Common myeloid progenitor, CD34-positive (primary cell): ENCODE measurements around the gene UBE2H.

ENCODE experiments used
- CTCF ChIA-PET: fragments of 350-600 bp; sonication (Branson Sonifier 250); formaldehyde crosslinking; loops from one replicate; lab custom pipeline; 2021; ENCODE audit warnings: antibody characterized with exemption; lab: Charles Lee
- POLR2A ChIA-PET: fragments of 350-600 bp; sonication (Branson Sonifier 250); formaldehyde crosslinking; loops from one replicate; lab custom pipeline; 2021; ENCODE audit warnings: antibody characterized with exemption; lab: Charles Lee
- DNase-seq, 3 donors: peaks; one replicate each; pipeline versions ENCODE4 v3.0.0 to v3.0.0-alpha.2; 2013
- H3K27ac ChIP-seq, 2 experiments: 1 replicate in 1 of 2; 2 replicates in 1 of 2; pipeline ENCODE4 v1.7.0; 2013; ENCODE audit warnings: inconsistent platforms in 2 of 2, low read length in 2 of 2, mild to moderate bottlenecking in 2 of 2, low read depth in 1 of 2, moderate library complexity in 1 of 2; ENCODE audit not compliant: severe bottlenecking in 2 of 2, insufficient read depth in 1 of 2, poor library complexity in 1 of 2
- H3K27me3 ChIP-seq, 5 experiments: replicated peaks in 2 of 5; 1 replicate in 3 of 5; 2 replicates in 2 of 5; pipeline versions ENCODE4 v1.6.1 to v1.7.0; 2013; ENCODE audit warnings: low read length in 4 of 5, mild to moderate bottlenecking in 2 of 5, moderate library complexity in 2 of 5, inconsistent platforms in 1 of 5; ENCODE audit not compliant: insufficient read depth in 5 of 5, control insufficient read depth in 4 of 5
- H3K36me3 ChIP-seq, 4 experiments: 1 replicate in 2 of 4; 2 replicates in 2 of 4; pipeline versions ENCODE4 v1.6.1 to v1.7.0; 2013; ENCODE audit warnings: low read length in 3 of 4, control low read depth in 1 of 4, mild to moderate bottlenecking in 1 of 4; ENCODE audit not compliant: control insufficient read depth in 4 of 4, insufficient read depth in 4 of 4
- H3K4me1 ChIP-seq, 4 experiments: 1 replicate in 3 of 4; 2 replicates in 1 of 4; pipeline versions ENCODE4 v1.6.1 to v1.7.1; 2013; ENCODE audit warnings: low read length in 3 of 4, mild to moderate bottlenecking in 3 of 4, control low read depth in 1 of 4, inconsistent platforms in 1 of 4, moderate library complexity in 1 of 4; ENCODE audit not compliant: control insufficient read depth in 4 of 4, insufficient read depth in 4 of 4; ENCODE audit errors: control extremely low read depth in 1 of 4
- H3K4me3 ChIP-seq, 7 experiments: 1 replicate in 4 of 7; 2 replicates in 3 of 7; pipeline versions ENCODE4 v1.5.1 to v1.7.0; 2013; ENCODE audit warnings: mild to moderate bottlenecking in 7 of 7, low read length in 6 of 7, moderate library complexity in 6 of 7, inconsistent platforms in 2 of 7, low read depth in 2 of 7, control low read depth in 1 of 7; ENCODE audit not compliant: insufficient read depth in 4 of 7, control insufficient read depth in 1 of 7; ENCODE audit errors: extremely low read depth in 1 of 7
- H3K9me3 ChIP-seq, 5 experiments: 1 replicate in 4 of 5; 2 replicates in 1 of 5; pipeline versions ENCODE4 v1.6.1 to v1.7.1; 2013; ENCODE audit warnings: low read length in 4 of 5, mild to moderate bottlenecking in 2 of 5, inconsistent platforms in 1 of 5, low read depth in 1 of 5, moderate library complexity in 1 of 5; ENCODE audit not compliant: control insufficient read depth in 4 of 5, insufficient read depth in 2 of 5; ENCODE audit errors: control extremely low read depth in 1 of 5
- WGBS: methylation state at CpG from one replicate; pipeline ENCODE4 v1.1.5; 2013; ENCODE audit not compliant: insufficient coverage; 5-methylcytosine and 5-hydroxymethylcytosine counted together

The UBE2H gene

GRCh38 chr7:129845178-129845971 is 107.4 kb downstream of the UBE2H start:
- Histone ChIP-seq H3K27ac (no peak overlapping the region), H3K9me3 (no peaks in the 10 kb centered on the region), H3K4me1 (peaks cover 13 to 39% (median 22%) of the 10 kb centered on the region in 4 experiments), H3K4me3 (no peak overlapping the region), H3K36me3 (peaks cover 0 to 3% (median 0%) of the 10 kb centered on the region in 4 experiments), H3K27me3 (no peaks in the 10 kb centered on the region)
- ChIA-PET CTCF (interaction anchor here (0.9 to 1.1 kb wide), 2 partner anchors 8 to 16 kb away, joined by 3 to 4 read pairs; no protein-coding TSS in a partner anchor), POLR2A (interaction anchor here (0.6 kb wide), 1 partner anchor 335 kb away, joined by 3 read pairs; no protein-coding TSS in a partner anchor)
- 82% methylated on average over 3 of the region's 3 CpGs for WGBS
- DNase-seq, result peak in 2 of 3 donors; percentile 41 to 53

- H3K36me3 ChIP-seq, result peaks cover 0 to 3% (median under 1%) of the 10 kb centered on the region in 4 experiments
- H3K4me3 ChIP-seq, result no peak overlapping the region
- peaks cover 13 to 39% (median 22%) of the 10 kb centered on the region in 4 experiments for H3K4me1 ChIP-seq
- ChIA-PET CTCF (interaction anchor here (0.8 to 5.2 kb wide), 4 partner anchors 14 to 232 kb away, joined by 3 to 38 read pairs (median 3); no protein-coding TSS in a partner anchor), POLR2A (interaction anchor here (0.5 to 0.6 kb wide), 2 partner anchors 271 to 334 kb away, joined by 3 to 4 read pairs; no protein-coding TSS in a partner anchor)
- peak in 2 of 3 donors; percentile 49 to 51 for DNase-seq
- no peaks in the 10 kb centered on the region for H3K27me3 ChIP-seq
- 0% methylated on average over 1 of the region's 7 CpGs for WGBS
- no peaks in the 10 kb centered on the region for H3K9me3 ChIP-seq
- no peak overlapping the region for H3K27ac ChIP-seq
Measured at GRCh38 chr7:129843978-129844840, 108.6 kb downstream of the UBE2H start.

GRCh38 chr7:129843365-129843898 is 109.3 kb downstream of the UBE2H start:
- no peak for DNase-seq
- ChIA-PET CTCF (interaction anchor here (0.8 to 5.2 kb wide), 4 partner anchors 14 to 231 kb away, joined by 3 to 38 read pairs (median 3); no protein-coding TSS in a partner anchor), POLR2A (no interaction called here)
- WGBS, result 99% methylated on average over 9 of the region's 12 CpGs
- Histone ChIP-seq H3K27me3 (no peaks in the 10 kb centered on the region), H3K27ac (no peak overlapping the region), H3K36me3 (peaks cover 0 to 7% (median 4%) of the 10 kb centered on the region in 4 experiments), H3K4me1 (peaks cover 13 to 39% (median 22%) of the 10 kb centered on the region in 4 experiments), H3K9me3 (no peaks in the 10 kb centered on the region), H3K4me3 (no peak overlapping the region)

- Histone ChIP-seq H3K4me1 (peaks cover 13 to 42% (median 22%) of the 10 kb centered on the region in 4 experiments), H3K9me3 (no peaks in the 10 kb centered on the region), H3K36me3 (peaks cover 0 to 9% (median 6%) of the 10 kb centered on the region in 4 experiments), H3K27me3 (no peaks in the 10 kb centered on the region), H3K4me3 (no peak overlapping the region), H3K27ac (no peak overlapping the region)
- ChIA-PET POLR2A (no interaction called here), CTCF (interaction anchor here (1.3 to 5.2 kb wide), 5 partner anchors 10 to 465 kb away, joined by 3 to 38 read pairs (median 3); no protein-coding TSS in a partner anchor)
- 90% methylated on average over 2 of the region's 3 CpGs for WGBS
- no peak for DNase-seq
Measured at GRCh38 chr7:129841465-129841864, 111.3 kb downstream of the UBE2H start.

DNA sequence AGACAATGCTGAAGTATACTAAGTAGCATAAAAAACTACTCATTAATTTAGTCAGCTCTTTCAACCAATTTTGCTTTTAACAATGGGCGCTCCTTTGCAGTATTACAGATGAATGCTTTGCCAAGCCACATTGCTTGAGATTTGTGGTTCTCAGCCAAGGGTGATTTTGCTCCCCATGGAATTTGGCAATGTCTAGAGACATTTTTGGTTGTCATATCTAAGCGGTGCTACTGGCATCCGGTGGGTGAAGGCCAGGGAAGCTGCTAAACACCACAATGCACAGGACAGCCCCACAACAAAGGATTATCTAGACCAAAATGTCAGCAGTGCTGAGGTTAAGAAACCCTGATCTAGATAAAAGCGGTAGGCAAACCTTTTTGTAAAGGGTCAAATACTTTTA is 112.0 kb downstream of the UBE2H start:
- no peak for DNase-seq
- Histone ChIP-seq H3K4me3 (no peak overlapping the region), H3K27me3 (no peaks in the 10 kb centered on the region), H3K9me3 (no peaks in the 10 kb centered on the region), H3K36me3 (peaks cover 0 to 13% (median 7%) of the 10 kb centered on the region in 4 experiments), H3K4me1 (peaks cover 13 to 35% (median 16%) of the 10 kb centered on the region in 4 experiments), H3K27ac (no peak overlapping the region)
- 76% methylated on average over 3 of the region's 4 CpGs for WGBS
- ChIA-PET CTCF (interaction anchor here (1.3 to 5.2 kb wide), 4 partner anchors 11 to 81 kb away, joined by 3 to 38 read pairs (median 4); no protein-coding TSS in a partner anchor), POLR2A (no interaction called here)

DNA sequence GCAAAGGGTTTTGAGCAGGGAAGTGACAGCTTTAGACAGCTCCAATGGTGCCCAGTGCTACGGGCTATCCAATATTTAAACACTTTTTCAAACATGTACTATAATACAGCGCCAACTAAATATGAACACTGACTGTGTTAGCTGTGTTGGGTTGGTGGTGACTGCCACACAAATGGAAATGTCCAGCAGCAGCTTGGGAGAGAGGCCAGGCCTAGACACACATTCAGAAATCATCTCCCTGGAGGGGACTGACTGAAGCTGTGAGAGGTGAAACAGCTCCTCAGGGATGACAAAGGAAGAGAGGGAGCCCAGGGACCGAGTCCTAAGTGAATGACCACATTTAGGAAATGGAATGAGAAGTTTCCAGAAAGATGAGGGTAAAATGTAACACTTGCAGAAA is 115.8 kb downstream of the UBE2H start:
- H3K27me3 ChIP-seq, result no peaks in the 10 kb centered on the region
- DNase-seq, result no peak
- WGBS, result 100% methylated on average over 1 of the region's 3 CpGs
- peaks cover 3 to 31% (median 13%) of the 10 kb centered on the region in 4 experiments for H3K36me3 ChIP-seq
- CTCF ChIA-PET, result interaction anchor here (0.5 to 1.6 kb wide), 5 partner anchors 8 to 56 kb away, joined by 3 to 5 read pairs (median 4); no protein-coding TSS in a partner anchor
- peaks cover 0 to 10% (median 0%) of the 10 kb centered on the region in 4 experiments for H3K4me1 ChIP-seq
- H3K27ac ChIP-seq, result no peak overlapping the region
- no peaks in the 10 kb centered on the region for H3K9me3 ChIP-seq
- POLR2A ChIA-PET, result no interaction called here
- no peak overlapping the region for H3K4me3 ChIP-seq
